ENCODE data around the gene ITGAL. TPM values are rescaled to one million over a fixed set of nuclear protein-coding genes. Genes with fewer than 3 reads are reported as not detected.
"Not testable (repeated sequence)": the region's sequence is repeated elsewhere in the genome, so short reads cannot be mapped to it uniquely, and the experiment has no call there.

The ITGAL gene
- total RNA-seq, 1 experiment from 2014 or later: 0.57 TPM

DNA sequence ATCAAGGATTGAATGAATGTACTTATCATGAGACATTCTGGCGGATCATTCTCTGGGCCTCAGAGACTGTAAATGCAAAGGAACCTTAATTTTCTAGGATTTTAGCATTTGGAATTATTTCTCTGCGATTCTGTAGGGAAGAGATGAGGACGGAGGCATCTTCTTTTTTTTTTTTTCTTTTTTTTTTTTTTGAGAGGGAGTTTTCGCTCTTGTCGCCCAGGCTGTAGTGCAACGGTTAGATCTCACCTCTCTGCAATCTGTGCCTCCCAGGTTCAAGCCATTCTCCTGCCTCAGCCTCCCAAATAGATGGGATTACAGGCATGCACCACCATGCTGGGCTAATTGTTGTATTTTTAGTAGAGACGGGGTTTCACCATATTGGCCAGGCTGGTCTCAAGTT is 2.1 kb downstream of the ITGAL start:
- no peak for TF ChIP-seq CTCF (IDR thresholded peaks at IDR 0.05; ENCODE audit: insufficient read depth in 1 of 2, low read depth in 1 of 2, low read length in 1 of 2, severe bottlenecking in 1 of 2, unreplicated experiment in 1 of 2)
- Histone ChIP-seq H3K9me3 (no peaks in the 10 kb centered on the region), H3K4me1 (no peaks in the 10 kb centered on the region), H3K27me3 (replicated peaks; ENCODE audit: control insufficient read depth, insufficient read depth, low read length) (no peaks in the 10 kb centered on the region), H3K36me3 (ENCODE audit: control insufficient read depth, insufficient read depth, low read length) (no peaks in the 10 kb centered on the region), H3K4me3 (ENCODE audit: low read depth, low read length) (no peak overlapping the region)
- CTCF ChIA-PET: no interaction called here
- H3K27ac Mint-ChIP-seq (ENCODE audit: unreplicated experiment): no peak overlapping the region
- no peak for DNase-seq
- no peaks in the 10 kb centered on the region for H3K36me3 Mint-ChIP-seq (ENCODE audit: insufficient read depth, unreplicated experiment)
- intact Hi-C loops (cut with micrococcal nuclease; ENCODE audit: unreplicated experiment): no loop called here
- no peaks in the 10 kb centered on the region for H3K4me1 Mint-ChIP-seq (ENCODE audit: low read depth, unreplicated experiment)
- BruUV-seq (replicated peaks): no TSS peak
- H3K27me3 Mint-ChIP-seq (ENCODE audit: insufficient read depth, unreplicated experiment): no peaks in the 10 kb centered on the region
- H3K4me3 Mint-ChIP-seq (ENCODE audit: unreplicated experiment): no peak overlapping the region
- no peaks in the 10 kb centered on the region for H3K9me3 Mint-ChIP-seq (ENCODE audit: unreplicated experiment)
- POLR2A ChIA-PET: no interaction called here

- H3K36me3 Mint-ChIP-seq (ENCODE audit: insufficient read depth, unreplicated experiment): no peaks in the 10 kb centered on the region
- Histone ChIP-seq H3K4me3 (ENCODE audit: low read depth, low read length) (no peak overlapping the region), H3K27me3 (replicated peaks; ENCODE audit: control insufficient read depth, insufficient read depth, low read length) (no peaks in the 10 kb centered on the region), H3K4me1 (no peaks in the 10 kb centered on the region), H3K9me3 (no peaks in the 10 kb centered on the region), H3K36me3 (ENCODE audit: control insufficient read depth, insufficient read depth, low read length) (no peaks in the 10 kb centered on the region)
- H3K9me3 Mint-ChIP-seq (ENCODE audit: unreplicated experiment): no peaks in the 10 kb centered on the region
- CTCF ChIA-PET: no interaction called here
- intact Hi-C loops (cut with micrococcal nuclease; ENCODE audit: unreplicated experiment): no loop called here
- TF ChIP-seq CTCF (IDR thresholded peaks at IDR 0.05; ENCODE audit: insufficient read depth in 1 of 2, low read depth in 1 of 2, low read length in 1 of 2, severe bottlenecking in 1 of 2, unreplicated experiment in 1 of 2): no peak
- POLR2A ChIA-PET: no interaction called here
- no peak overlapping the region for H3K4me3 Mint-ChIP-seq (ENCODE audit: unreplicated experiment)
- H3K27me3 Mint-ChIP-seq (ENCODE audit: insufficient read depth, unreplicated experiment): peaks cover 2% of the 10 kb centered on the region
- DNase-seq: no peak
- H3K27ac Mint-ChIP-seq (ENCODE audit: unreplicated experiment): no peak overlapping the region
- no TSS peak for BruUV-seq (replicated peaks)
- H3K4me1 Mint-ChIP-seq (ENCODE audit: low read depth, unreplicated experiment): no peaks in the 10 kb centered on the region
Observed at GRCh38 chr16:30476991-30477390, 4.4 kb downstream of the ITGAL start.

- H3K27ac Mint-ChIP-seq (ENCODE audit: unreplicated experiment); H3K9me3 ChIP-seq; H3K4me1 ChIP-seq; POLR2A ChIA-PET; H3K27me3 ChIP-seq (replicated peaks; ENCODE audit: control insufficient read depth, insufficient read depth, low read length); CTCF ChIA-PET; H3K27me3 Mint-ChIP-seq (ENCODE audit: insufficient read depth, unreplicated experiment); H3K4me1 Mint-ChIP-seq (ENCODE audit: low read depth, unreplicated experiment); H3K4me3 Mint-ChIP-seq (ENCODE audit: unreplicated experiment); H3K9me3 Mint-ChIP-seq (ENCODE audit: unreplicated experiment); H3K4me3 ChIP-seq (ENCODE audit: low read depth, low read length); intact Hi-C loops (cut with micrococcal nuclease; ENCODE audit: unreplicated experiment); BruUV-seq (replicated peaks); DNase-seq; H3K36me3 ChIP-seq (ENCODE audit: control insufficient read depth, insufficient read depth, low read length); H3K36me3 Mint-ChIP-seq (ENCODE audit: insufficient read depth, unreplicated experiment): not testable (repeated sequence)
Observed at GRCh38 chr16:30477773-30478172, 5.2 kb downstream of the ITGAL start.

DNA sequence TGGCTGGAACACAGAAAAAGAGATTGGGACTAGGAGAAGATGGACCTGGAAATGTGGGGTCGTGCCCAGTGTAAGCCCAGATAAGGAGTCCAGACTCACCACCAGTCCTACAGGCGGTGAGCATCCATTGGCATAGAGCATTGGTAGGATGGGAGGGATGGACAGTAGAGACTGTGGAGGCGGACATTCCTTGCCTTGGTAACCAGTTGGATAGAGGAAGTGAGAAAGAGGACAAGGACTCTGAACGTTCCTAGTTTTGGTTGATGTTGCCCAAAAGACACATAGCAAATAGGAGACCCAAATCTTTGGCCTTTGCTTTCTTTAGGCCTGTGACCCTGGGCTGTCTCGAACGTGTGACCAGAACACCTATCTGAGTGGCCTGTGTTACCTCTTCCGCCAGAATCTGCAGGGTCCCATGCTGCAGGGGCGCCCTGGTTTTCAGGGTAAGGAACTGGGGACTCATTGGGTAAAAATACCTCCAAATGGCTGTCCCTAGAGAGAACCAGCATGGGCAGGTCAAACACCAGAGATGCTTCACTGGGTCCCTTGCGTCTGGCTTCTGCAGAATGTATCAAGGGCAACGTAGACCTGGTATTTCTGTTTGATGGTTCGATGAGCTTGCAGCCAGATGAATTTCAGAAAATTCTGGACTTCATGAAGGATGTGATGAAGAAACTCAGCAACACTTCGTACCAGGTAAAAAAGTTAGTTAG is 6.4 kb downstream of the ITGAL start:
- H3K9me3 ChIP-seq: no peaks in the 10 kb centered on the region
- intact Hi-C loops (cut with micrococcal nuclease; ENCODE audit: unreplicated experiment): no loop called here
- no peak overlapping the region for H3K4me3 Mint-ChIP-seq (ENCODE audit: unreplicated experiment)
- ChIA-PET POLR2A (no interaction called here), CTCF (no interaction called here)
- TF ChIP-seq CTCF (IDR thresholded peaks at IDR 0.05; ENCODE audit: insufficient read depth in 1 of 2, low read depth in 1 of 2, low read length in 1 of 2, severe bottlenecking in 1 of 2, unreplicated experiment in 1 of 2): no peak
- no peaks in the 10 kb centered on the region for H3K27me3 ChIP-seq (replicated peaks; ENCODE audit: control insufficient read depth, insufficient read depth, low read length)
- peaks cover 2% of the 10 kb centered on the region for H3K27me3 Mint-ChIP-seq (ENCODE audit: insufficient read depth, unreplicated experiment)
- H3K4me1 ChIP-seq: no peaks in the 10 kb centered on the region
- H3K4me1 Mint-ChIP-seq (ENCODE audit: low read depth, unreplicated experiment): no peaks in the 10 kb centered on the region
- no peaks in the 10 kb centered on the region for H3K36me3 Mint-ChIP-seq (ENCODE audit: insufficient read depth, unreplicated experiment)
- DNase-seq: no peak
- no peaks in the 10 kb centered on the region for H3K9me3 Mint-ChIP-seq (ENCODE audit: unreplicated experiment)
- H3K36me3 ChIP-seq (ENCODE audit: control insufficient read depth, insufficient read depth, low read length): no peaks in the 10 kb centered on the region
- no peak overlapping the region for H3K27ac Mint-ChIP-seq (ENCODE audit: unreplicated experiment)
- BruUV-seq (replicated peaks): no TSS peak
- no peak overlapping the region for H3K4me3 ChIP-seq (ENCODE audit: low read depth, low read length)
